Measurements from ENCODE around the gene KRT75.

DNA sequence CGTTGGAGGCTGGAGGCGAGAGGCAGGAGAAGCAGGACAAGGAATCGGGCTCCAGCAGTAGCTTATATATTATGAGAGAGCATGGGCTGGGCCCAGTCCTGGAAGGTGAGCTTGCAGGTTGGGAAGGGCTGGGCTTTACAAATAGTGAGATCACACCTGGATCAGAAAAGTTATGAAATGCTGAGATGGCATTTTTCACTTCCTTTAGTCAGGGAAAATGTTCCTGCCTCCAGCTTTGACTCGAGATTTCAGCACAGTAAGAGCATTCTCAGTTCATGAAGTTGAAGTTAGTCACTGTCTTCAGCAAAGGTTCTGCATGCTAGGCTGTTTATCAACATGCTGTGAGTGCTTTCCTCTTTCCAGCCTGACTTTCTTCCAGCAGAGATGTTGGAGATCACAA is 39.6 kb upstream of the KRT75 start, which contains the start of gene KRT6C:
- no peak for TF ChIP-seq CTCF (IDR thresholded peaks at IDR 0.05)
- TF ChIP-seq, protein P1, sequence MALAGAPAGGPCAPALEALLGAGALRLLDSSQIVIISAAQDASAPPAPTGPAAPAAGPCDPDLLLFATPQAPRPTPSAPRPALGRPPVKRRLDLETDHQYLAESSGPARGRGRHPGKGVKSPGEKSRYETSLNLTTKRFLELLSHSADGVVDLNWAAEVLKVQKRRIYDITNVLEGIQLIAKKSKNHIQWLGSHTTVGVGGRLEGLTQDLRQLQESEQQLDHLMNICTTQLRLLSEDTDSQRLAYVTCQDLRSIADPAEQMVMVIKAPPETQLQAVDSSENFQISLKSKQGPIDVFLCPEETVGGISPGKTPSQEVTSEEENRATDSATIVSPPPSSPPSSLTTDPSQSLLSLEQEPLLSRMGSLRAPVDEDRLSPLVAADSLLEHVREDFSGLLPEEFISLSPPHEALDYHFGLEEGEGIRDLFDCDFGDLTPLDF (CRISPR knock-in tag; IDR thresholded peaks at IDR 0.05) = no peak
- no peak for TF ChIP-seq PRDM15 (CRISPR knock-in tag; IDR thresholded peaks at IDR 0.05)
- TF ChIP-seq GABPB1 (CRISPR knock-in tag; IDR thresholded peaks at IDR 0.05) = no peak
- TF ChIP-seq, protein P2, sequence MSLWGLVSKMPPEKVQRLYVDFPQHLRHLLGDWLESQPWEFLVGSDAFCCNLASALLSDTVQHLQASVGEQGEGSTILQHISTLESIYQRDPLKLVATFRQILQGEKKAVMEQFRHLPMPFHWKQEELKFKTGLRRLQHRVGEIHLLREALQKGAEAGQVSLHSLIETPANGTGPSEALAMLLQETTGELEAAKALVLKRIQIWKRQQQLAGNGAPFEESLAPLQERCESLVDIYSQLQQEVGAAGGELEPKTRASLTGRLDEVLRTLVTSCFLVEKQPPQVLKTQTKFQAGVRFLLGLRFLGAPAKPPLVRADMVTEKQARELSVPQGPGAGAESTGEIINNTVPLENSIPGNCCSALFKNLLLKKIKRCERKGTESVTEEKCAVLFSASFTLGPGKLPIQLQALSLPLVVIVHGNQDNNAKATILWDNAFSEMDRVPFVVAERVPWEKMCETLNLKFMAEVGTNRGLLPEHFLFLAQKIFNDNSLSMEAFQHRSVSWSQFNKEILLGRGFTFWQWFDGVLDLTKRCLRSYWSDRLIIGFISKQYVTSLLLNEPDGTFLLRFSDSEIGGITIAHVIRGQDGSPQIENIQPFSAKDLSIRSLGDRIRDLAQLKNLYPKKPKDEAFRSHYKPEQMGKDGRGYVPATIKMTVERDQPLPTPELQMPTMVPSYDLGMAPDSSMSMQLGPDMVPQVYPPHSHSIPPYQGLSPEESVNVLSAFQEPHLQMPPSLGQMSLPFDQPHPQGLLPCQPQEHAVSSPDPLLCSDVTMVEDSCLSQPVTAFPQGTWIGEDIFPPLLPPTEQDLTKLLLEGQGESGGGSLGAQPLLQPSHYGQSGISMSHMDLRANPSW (CRISPR knock-in tag; conservative IDR thresholded peaks at IDR 0.05; ENCODE audit: low read depth) = no peak
- no peak for TF ChIP-seq ELF4 (CRISPR knock-in tag; IDR thresholded peaks at IDR 0.05; ENCODE audit: low read depth)
- TF ChIP-seq MAX (CRISPR knock-in tag; IDR thresholded peaks at IDR 0.05) = no peak
- TF ChIP-seq CBFB (CRISPR knock-in tag; IDR thresholded peaks at IDR 0.05; ENCODE audit: low read depth) = no peak
